Mesenchymal stem cell (in vitro differentiated cells and primary cell): ENCODE results near the gene LRRC74A.

Experiments used
- DNase-seq: peaks from one replicate; pipeline ENCODE4 v3.0.0-alpha.2; 2013
- H2AFZ ChIP-seq: one replicate; pipeline ENCODE4 v1.6.1; 2013; ENCODE audit warnings: low read depth, mild to moderate bottlenecking, control low read depth, inconsistent platforms, low read length, moderate library complexity
- H2AK5ac ChIP-seq: 2 replicates; pipeline ENCODE4 v1.6.1; 2013; ENCODE audit warnings: low read length, moderate library complexity, mild to moderate bottlenecking, inconsistent platforms; ENCODE audit not compliant: severe bottlenecking
- H2BK120ac ChIP-seq: one replicate; pipeline ENCODE4 v1.6.1; 2013; ENCODE audit warnings: low read depth, mild to moderate bottlenecking, inconsistent platforms, low read length, moderate library complexity
- H2BK12ac ChIP-seq, 2 experiments: one replicate each; pipeline ENCODE4 v1.6.1; 2013; ENCODE audit warnings: inconsistent platforms in 2 of 2, low read length in 2 of 2, mild to moderate bottlenecking in 2 of 2, moderate library complexity in 2 of 2, control low read depth in 1 of 2
- H2BK15ac ChIP-seq: one replicate; pipeline ENCODE4 v1.6.1; 2013; ENCODE audit warnings: mild to moderate bottlenecking, low read depth, inconsistent platforms; ENCODE audit not compliant: poor library complexity, severe bottlenecking
- H2BK5ac ChIP-seq: 2 replicates; pipeline ENCODE4 v1.6.1; 2013; ENCODE audit warnings: low read depth, mild to moderate bottlenecking, low read length, control low read depth, inconsistent platforms; ENCODE audit not compliant: poor library complexity, severe bottlenecking
- H3K14ac ChIP-seq, 2 experiments: one replicate each; pipeline ENCODE4 v1.6.1; 2013; ENCODE audit warnings: inconsistent platforms in 2 of 2, low read length in 2 of 2, control low read depth in 1 of 2, mild to moderate bottlenecking in 1 of 2, moderate library complexity in 1 of 2
- H3K18ac ChIP-seq, 2 experiments: one replicate each; pipeline ENCODE4 v1.6.1; 2013; ENCODE audit warnings: inconsistent platforms in 2 of 2, low read length in 2 of 2, control low read depth in 1 of 2, low read depth in 1 of 2, mild to moderate bottlenecking in 1 of 2
- H3K23ac ChIP-seq, 2 experiments: one replicate each; pipeline ENCODE4 v1.6.1; 2013; ENCODE audit warnings: inconsistent platforms in 2 of 2, low read length in 2 of 2, mild to moderate bottlenecking in 2 of 2, moderate library complexity in 2 of 2, control low read depth in 1 of 2
- H3K27ac ChIP-seq: 2 replicates; pipeline ENCODE4 v1.5.1; 2013; ENCODE audit warnings: mild to moderate bottlenecking, moderate library complexity, low read length, control low read depth, inconsistent platforms; ENCODE audit not compliant: poor library complexity, severe bottlenecking
- H3K27me3 ChIP-seq, 2 experiments: 2 replicates each; pipeline versions ENCODE4 v1.6.1 to v1.7.0; 2013; ENCODE audit warnings: low read length in 2 of 2, mild to moderate bottlenecking in 2 of 2, moderate library complexity in 2 of 2, control low read depth in 1 of 2, inconsistent platforms in 1 of 2; ENCODE audit not compliant: control insufficient read depth in 1 of 2, insufficient read depth in 1 of 2
- H3K36me3 ChIP-seq, 2 experiments: 2 replicates each; pipeline versions ENCODE4 v1.6.1 to v1.7.0; 2013; ENCODE audit warnings: low read length in 2 of 2, control low read depth in 1 of 2, inconsistent platforms in 1 of 2, low read depth in 1 of 2, mild to moderate bottlenecking in 1 of 2; ENCODE audit not compliant: insufficient read depth in 2 of 2, control insufficient read depth in 1 of 2
- H3K4ac ChIP-seq, 2 experiments: one replicate each; pipeline ENCODE4 v1.6.1; 2013; ENCODE audit warnings: inconsistent platforms in 2 of 2, low read length in 2 of 2, mild to moderate bottlenecking in 2 of 2, moderate library complexity in 2 of 2, control low read depth in 1 of 2, low read depth in 1 of 2
- H3K4me1 ChIP-seq: 2 replicates; pipeline ENCODE4 v1.6.1; 2013; ENCODE audit warnings: low read depth, low read length, control low read depth; ENCODE audit not compliant: control insufficient read depth, insufficient read depth
- H3K4me2 ChIP-seq: 2 replicates; pipeline ENCODE4 v1.6.1; 2013; ENCODE audit warnings: low read length, mild to moderate bottlenecking, inconsistent platforms; ENCODE audit not compliant: poor library complexity, severe bottlenecking
- H3K4me3 ChIP-seq, 2 experiments: 2 replicates each; pipeline versions ENCODE4 v1.5.1 to v1.7.0; 2013; ENCODE audit warnings: low read length in 2 of 2, mild to moderate bottlenecking in 2 of 2, control low read depth in 1 of 2, low read depth in 1 of 2; ENCODE audit not compliant: insufficient read depth in 1 of 2
- H3K79me1 ChIP-seq: replicated peaks from 2 replicates; pipeline ENCODE4 v1.6.1; 2013; ENCODE audit warnings: mild to moderate bottlenecking, control low read depth, low read length, inconsistent platforms; ENCODE audit not compliant: poor library complexity, severe bottlenecking
- H3K9ac ChIP-seq: 2 replicates; pipeline ENCODE4 v1.7.0; 2013; ENCODE audit warnings: mild to moderate bottlenecking, low read length, moderate library complexity
- H3K9me3 ChIP-seq: 2 replicates; pipeline ENCODE4 v1.7.0; 2013; ENCODE audit warnings: mild to moderate bottlenecking, low read length; ENCODE audit not compliant: control insufficient read depth
- H4K8ac ChIP-seq: one replicate; pipeline ENCODE4 v1.6.1; 2013; ENCODE audit warnings: inconsistent platforms, mild to moderate bottlenecking, low read length, moderate library complexity
- H4K91ac ChIP-seq: one replicate; pipeline ENCODE4 v1.6.1; 2013; ENCODE audit warnings: mild to moderate bottlenecking, low read length, inconsistent platforms
- WGBS: methylation state at CpG from one replicate; pipeline ENCODE4 v1.1.7; 2013; ENCODE audit warnings: mixed read lengths; 5-methylcytosine and 5-hydroxymethylcytosine counted together

Gene LRRC74A

GRCh38 chr14:76846331-76847047 lies 20.3 kb downstream of the LRRC74A start:
- no peak overlapping the region for H2BK12ac ChIP-seq
- no peak overlapping the region for H3K4me3 ChIP-seq
- no peaks in the 10 kb centered on the region for H3K4me1 ChIP-seq
- WGBS: 80% methylated on average over 6 of the region's 7 CpGs
- H4K91ac ChIP-seq: no peak overlapping the region
- H3K27ac ChIP-seq: no peak overlapping the region
- H2BK15ac ChIP-seq: no peak overlapping the region
- H2AFZ ChIP-seq: no peak overlapping the region
- no peaks in the 10 kb centered on the region for H3K9me3 ChIP-seq
- no peak overlapping the region for H2AK5ac ChIP-seq
- H3K36me3 ChIP-seq: no peaks in the 10 kb centered on the region
- no peak overlapping the region for H3K9ac ChIP-seq
- no peak overlapping the region for H3K4ac ChIP-seq
- H3K79me1 ChIP-seq: no peaks in the 10 kb centered on the region
- no peak for DNase-seq
- H3K14ac ChIP-seq: no peak overlapping the region
- H3K23ac ChIP-seq: no peak overlapping the region
- no peak overlapping the region for H3K18ac ChIP-seq
- no peak overlapping the region for H4K8ac ChIP-seq
- H2BK120ac ChIP-seq: no peak overlapping the region
- no peak overlapping the region for H2BK5ac ChIP-seq
- H3K27me3 ChIP-seq: peaks cover 6 to 16% of the 10 kb centered on the region in 2 experiments
- H3K4me2 ChIP-seq: no peak overlapping the region

- no peak overlapping the region for H2BK5ac ChIP-seq
- H2AK5ac ChIP-seq: no peak overlapping the region
- no peaks in the 10 kb centered on the region for H3K36me3 ChIP-seq
- peaks cover 12 to 26% of the 10 kb centered on the region in 2 experiments for H3K27me3 ChIP-seq
- H2AFZ ChIP-seq: no peak overlapping the region
- peak overlapping the region; percentile 39 for H4K91ac ChIP-seq
- H2BK15ac ChIP-seq: no peak overlapping the region
- H3K14ac ChIP-seq: no peak overlapping the region
- H3K23ac ChIP-seq: no peak overlapping the region
- no peak overlapping the region for H3K4me2 ChIP-seq
- no peak overlapping the region for H2BK120ac ChIP-seq
- no peak overlapping the region for H3K9ac ChIP-seq
- H3K4ac ChIP-seq: no peak overlapping the region
- no peaks in the 10 kb centered on the region for H3K4me1 ChIP-seq
- no peaks in the 10 kb centered on the region for H3K9me3 ChIP-seq
- no peak overlapping the region for H3K27ac ChIP-seq
- no peak overlapping the region for H3K18ac ChIP-seq
- H2BK12ac ChIP-seq: no peak overlapping the region
- no peaks in the 10 kb centered on the region for H3K79me1 ChIP-seq
- WGBS: 78% methylated on average over 5 of the region's 6 CpGs
- no peak overlapping the region for H3K4me3 ChIP-seq
- no peak overlapping the region for H4K8ac ChIP-seq
- no peak for DNase-seq
Measured at GRCh38 chr14:76848879-76849278, 22.7 kb downstream of the LRRC74A start.

- WGBS: 95% methylated on average over 1 of the region's 2 CpGs
- H3K18ac ChIP-seq: no peak overlapping the region
- no peak overlapping the region for H2BK15ac ChIP-seq
- no peak overlapping the region for H3K4me3 ChIP-seq
- no peak overlapping the region for H2BK12ac ChIP-seq
- H3K4ac ChIP-seq: no peak overlapping the region
- H2BK5ac ChIP-seq: no peak overlapping the region
- H3K23ac ChIP-seq: no peak overlapping the region
- no peak overlapping the region for H2AFZ ChIP-seq
- peaks cover 29 to 61% of the 10 kb centered on the region in 2 experiments for H3K27me3 ChIP-seq
- no peak for DNase-seq
- no peak overlapping the region for H3K4me2 ChIP-seq
- no peaks in the 10 kb centered on the region for H3K4me1 ChIP-seq
- H3K79me1 ChIP-seq: no peaks in the 10 kb centered on the region
- no peak overlapping the region for H2BK120ac ChIP-seq
- H4K8ac ChIP-seq: no peak overlapping the region
- no peak overlapping the region for H4K91ac ChIP-seq
- H3K9me3 ChIP-seq: no peaks in the 10 kb centered on the region
- H3K14ac ChIP-seq: no peak overlapping the region
- no peak overlapping the region for H3K27ac ChIP-seq
- H3K9ac ChIP-seq: no peak overlapping the region
- H3K36me3 ChIP-seq: no peaks in the 10 kb centered on the region
- H2AK5ac ChIP-seq: no peak overlapping the region
Measured at GRCh38 chr14:76855066-76855465, 28.9 kb downstream of the LRRC74A start.

GRCh38 chr14:76856769-76857168 lies 30.6 kb downstream of the LRRC74A start:
- H3K4me3 ChIP-seq: no peak overlapping the region
- 68% methylated on average over 1 of the region's 1 CpG for WGBS
- H4K91ac ChIP-seq: no peak overlapping the region
- H2AFZ ChIP-seq: no peak overlapping the region
- H2BK120ac ChIP-seq: no peak overlapping the region
- H3K23ac ChIP-seq: no peak overlapping the region
- no peak overlapping the region for H4K8ac ChIP-seq
- H2BK5ac ChIP-seq: no peak overlapping the region
- no peaks in the 10 kb centered on the region for H3K9me3 ChIP-seq
- no peak overlapping the region for H3K4me2 ChIP-seq
- no peak for DNase-seq
- peaks cover 46 to 78% of the 10 kb centered on the region in 2 experiments for H3K27me3 ChIP-seq
- no peak overlapping the region for H2BK15ac ChIP-seq
- no peak overlapping the region for H3K9ac ChIP-seq
- H3K14ac ChIP-seq: no peak overlapping the region
- H2AK5ac ChIP-seq: no peak overlapping the region
- no peak overlapping the region for H3K18ac ChIP-seq
- no peak overlapping the region for H2BK12ac ChIP-seq
- H3K27ac ChIP-seq: no peak overlapping the region
- H3K36me3 ChIP-seq: no peaks in the 10 kb centered on the region
- H3K4ac ChIP-seq: no peak overlapping the region
- no peaks in the 10 kb centered on the region for H3K79me1 ChIP-seq
- H3K4me1 ChIP-seq: no peaks in the 10 kb centered on the region
